Uterus (tissue), 2 donors: ENCODE measurements around the gene PDE4DIP.
"Not testable (repeated sequence)": the region's sequence is repeated elsewhere in the genome, so short reads cannot be mapped to it uniquely, and the experiment has no call there.

ENCODE experiments used
- CTCF ChIP-seq, 4 experiments: fragments of 200-600 bp in 2 of 4; fragments of 450-650 bp in 2 of 4; sonication (generic) in 2 of 4; IDR thresholded peaks; one replicate each; pipeline ENCODE4 v1.5.1; 2016 to 2019; ENCODE audit warnings: antibody characterized with exemption in 4 of 4, mild to moderate bottlenecking in 2 of 4, moderate library complexity in 1 of 4
- POLR2A ChIP-seq, 2 donors: fragments of 450-650 bp; IDR thresholded peaks; one replicate each; pipeline ENCODE4 v1.6.1; 2016; ENCODE audit warnings: antibody characterized with exemption in 2 of 2, mild to moderate bottlenecking in 1 of 2, moderate library complexity in 1 of 2

- TF ChIP-seq CTCF, POLR2A (IDR thresholded peaks at IDR 0.05): not testable (repeated sequence)
Observed at GRCh38 chr1:148977785-148978184, 133.6 kb downstream of the PDE4DIP start.
